ENCODE results near the gene UBE2V1.
A peak's percentile ranks its signal among the peaks of the same experiment; 100 is the strongest.

The UBE2V1 gene

GRCh38 chr20:50121858-50122271 is 8.9 kb upstream of the UBE2V1 start:
- no peak for TF ChIP-seq ZBTB7A (IDR thresholded peaks at IDR 0.05; ENCODE audit: low read depth)
- TF ChIP-seq, protein P1, sequence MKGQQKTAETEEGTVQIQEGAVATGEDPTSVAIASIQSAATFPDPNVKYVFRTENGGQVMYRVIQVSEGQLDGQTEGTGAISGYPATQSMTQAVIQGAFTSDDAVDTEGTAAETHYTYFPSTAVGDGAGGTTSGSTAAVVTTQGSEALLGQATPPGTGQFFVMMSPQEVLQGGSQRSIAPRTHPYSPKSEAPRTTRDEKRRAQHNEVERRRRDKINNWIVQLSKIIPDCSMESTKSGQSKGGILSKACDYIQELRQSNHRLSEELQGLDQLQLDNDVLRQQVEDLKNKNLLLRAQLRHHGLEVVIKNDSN (IDR thresholded peaks at IDR 0.05), result peak; percentile 95

GRCh38 chr20:50120935-50121693 is 8.2 kb upstream of the UBE2V1 start:
- TF ChIP-seq RAD21 (IDR thresholded peaks at IDR 0.05; ENCODE audit: low read depth), result peak; percentile 93
- no peak for TF ChIP-seq TCF12 (IDR thresholded peaks at IDR 0.05; ENCODE audit: low read depth)

DNA sequence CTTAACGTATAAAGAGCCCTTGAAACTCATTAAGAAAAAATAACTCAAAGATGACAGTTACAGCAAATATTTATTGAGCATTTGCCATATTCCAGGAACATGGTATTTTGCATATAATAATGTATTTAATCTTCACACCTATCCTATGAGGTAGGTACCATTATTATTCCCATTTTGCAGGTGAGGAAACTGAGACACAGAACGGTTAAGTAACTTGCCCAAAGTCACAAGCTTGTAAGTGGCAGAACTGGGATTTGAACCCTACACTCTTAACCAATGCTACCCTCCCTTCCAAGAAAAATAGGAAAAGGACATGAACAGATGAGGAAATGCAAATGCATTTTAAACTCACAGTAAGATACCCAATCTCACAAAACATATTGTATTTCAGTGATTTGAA is 5.3 kb upstream of the UBE2V1 start:
- TF ChIP-seq YY1 (IDR thresholded peaks at IDR 0.05; ENCODE audit: low read depth) (no peak), REST (IDR thresholded peaks at IDR 0.05; ENCODE audit: low read depth) (no peak), EGR1 (IDR thresholded peaks at IDR 0.05) (no peak), CEBPB (IDR thresholded peaks at IDR 0.05) (no peak), EP300 (IDR thresholded peaks at IDR 0.05; ENCODE audit: borderline replicate concordance) (no peak), MAX (IDR thresholded peaks at IDR 0.05) (no peak), NFIC (IDR thresholded peaks at IDR 0.05) (no peak), TCF12 (IDR thresholded peaks at IDR 0.05; ENCODE audit: low read depth) (no peak), TAF1 (IDR thresholded peaks at IDR 0.05; ENCODE audit: low read depth) (no peak), ZBTB7A (IDR thresholded peaks at IDR 0.05; ENCODE audit: low read depth) (no peak), TEAD4 (IDR thresholded peaks at IDR 0.05) (no peak), FOXM1 (IDR thresholded peaks at IDR 0.05; ENCODE audit: borderline replicate concordance, low read depth) (no peak), RAD21 (IDR thresholded peaks at IDR 0.05; ENCODE audit: low read depth) (no peak), CREB1 (IDR thresholded peaks at IDR 0.05; ENCODE audit: low read depth) (no peak)
- TF ChIP-seq, protein P1 (IDR thresholded peaks at IDR 0.05), result no peak

GRCh38 chr20:50116368-50116999 is 3.5 kb upstream of the UBE2V1 start:
- TF ChIP-seq REST (IDR thresholded peaks at IDR 0.05; ENCODE audit: low read depth), result no peak
- no peak for TF ChIP-seq YY1 (IDR thresholded peaks at IDR 0.05; ENCODE audit: low read depth)
- TF ChIP-seq EGR1 (IDR thresholded peaks at IDR 0.05), result no peak
- TF ChIP-seq RAD21 (IDR thresholded peaks at IDR 0.05; ENCODE audit: low read depth), result no peak
- no peak for TF ChIP-seq ZBTB7A (IDR thresholded peaks at IDR 0.05; ENCODE audit: low read depth)
- no peak for TF ChIP-seq EP300 (IDR thresholded peaks at IDR 0.05; ENCODE audit: borderline replicate concordance)
- TF ChIP-seq MAX (IDR thresholded peaks at IDR 0.05), result no peak
- TF ChIP-seq NFIC (IDR thresholded peaks at IDR 0.05), result no peak

- TF ChIP-seq, protein P1 (IDR thresholded peaks at IDR 0.05), result peak; percentile 35; the same call in 1 of the 2 replicates
- TF ChIP-seq MAX (IDR thresholded peaks at IDR 0.05), result peak; percentile 79
- no peak for TF ChIP-seq YY1 (IDR thresholded peaks at IDR 0.05; ENCODE audit: low read depth)
- no peak for TF ChIP-seq FOXM1 (IDR thresholded peaks at IDR 0.05; ENCODE audit: borderline replicate concordance, low read depth)
- TF ChIP-seq TAF1 (IDR thresholded peaks at IDR 0.05; ENCODE audit: low read depth), result peak; percentile 66; the same call in 1 of the 2 replicates
- TF ChIP-seq CREB1 (IDR thresholded peaks at IDR 0.05; ENCODE audit: low read depth), result 0 out of 2 replicates have a peak, but pooled peaks have one; percentile 36
- TF ChIP-seq TEAD4 (IDR thresholded peaks at IDR 0.05), result 0 out of 2 replicates have a peak, but pooled peaks have one; percentile 29
- TF ChIP-seq RAD21 (IDR thresholded peaks at IDR 0.05; ENCODE audit: low read depth), result no peak
- TF ChIP-seq REST (IDR thresholded peaks at IDR 0.05; ENCODE audit: low read depth), result no peak
These were observed 2.8 kb upstream of the UBE2V1 start for GRCh38 chr20:50115591-50116367.

All from Ishikawa (cell line).